ACHN (cell line): ENCODE results near the gene LAMB3.
A peak's percentile ranks its signal among the peaks of the same experiment; 100 is the strongest.

ENCODE experiments used
- DNase-seq: peaks from one replicate; pipeline ENCODE4 v3.0.0-alpha.2; 2015
- in situ Hi-C: cut with HindIII; loops from 2 replicates; pipeline ENCODE4 v1.10.0; 2017; ENCODE audit warnings: low sequenced_read_pairs, low pct_ligation_motif_present, low pct_unique_long_range_greater_than_20kb

LAMB3 gene

GRCh38 chr1:209589440-209589839 is 62.8 kb downstream of the LAMB3 start:
- no peak for DNase-seq
- in situ Hi-C loops: loop anchor here (25.0 kb wide), 1 partner anchor 98 kb away; the partner anchor contains the start of gene G0S2

- in situ Hi-C loops: loop anchor here (25.0 kb wide), 1 partner anchor 100 kb away; the partner anchor contains the start of gene G0S2
- DNase-seq: no peak
Measured at GRCh38 chr1:209587789-209588188, 64.4 kb downstream of the LAMB3 start.

- in situ Hi-C loops: loop anchor here (25.0 kb wide), 1 partner anchor 101 kb away; the partner anchor contains the start of gene G0S2
Measured at GRCh38 chr1:209586221-209586740, 65.9 kb downstream of the LAMB3 start.

GRCh38 chr1:209585672-209586071 is 66.6 kb downstream of the LAMB3 start:
- no peak for DNase-seq
- in situ Hi-C loops: loop anchor here (25.0 kb wide), 1 partner anchor 102 kb away; the partner anchor contains the start of gene G0S2

More at GRCh38 chr1:209586221-209586740, 65.9 kb downstream of the LAMB3 start:
- no peak for DNase-seq

GRCh38 chr1:209585197-209585596 is 67.0 kb downstream of the LAMB3 start:
- in situ Hi-C loops: loop anchor here (25.0 kb wide), 1 partner anchor 102 kb away; the partner anchor contains the start of gene G0S2
- DNase-seq: no peak

GRCh38 chr1:209584231-209584672 is 68.0 kb downstream of the LAMB3 start:
- no peak for DNase-seq

GRCh38 chr1:209583408-209583807 is 68.8 kb downstream of the LAMB3 start, which contains the start of gene CAMK1G:
CAMK1G (plus strand) TSS chr1:209583714; CDS start chr1:209594984, 11,270 bp downstream.
- in situ Hi-C loops: loop anchor here (25.0 kb wide), 1 partner anchor 104 kb away; the partner anchor contains the start of gene G0S2
- peak; percentile 8 for DNase-seq

More at GRCh38 chr1:209584231-209584672, 68.0 kb downstream of the LAMB3 start:
- in situ Hi-C loops: loop anchor here (25.0 kb wide), 1 partner anchor 103 kb away; the partner anchor contains the start of gene G0S2

- no peak for DNase-seq
Measured at GRCh38 chr1:209580577-209580976, 71.6 kb downstream of the LAMB3 start.

GRCh38 chr1:209577346-209577745 is 74.9 kb downstream of the LAMB3 start:
- no peak for DNase-seq
- in situ Hi-C loops: loop anchor here (25.0 kb wide), 1 partner anchor 110 kb away; the partner anchor contains the start of gene G0S2

More at GRCh38 chr1:209580577-209580976, 71.6 kb downstream of the LAMB3 start:
- in situ Hi-C loops: loop anchor here (25.0 kb wide), 1 partner anchor 107 kb away; the partner anchor contains the start of gene G0S2

GRCh38 chr1:209576392-209577197 is 75.6 kb downstream of the LAMB3 start:
- in situ Hi-C loops: loop anchor here (25.0 kb wide), 1 partner anchor 111 kb away; the partner anchor contains the start of gene G0S2
- peak; percentile 77 for DNase-seq

- in situ Hi-C loops: no loop called here
- no peak for DNase-seq
Measured at GRCh38 chr1:209570743-209571142, 81.5 kb downstream of the LAMB3 start.

GRCh38 chr1:209569455-209570207 is 82.6 kb downstream of the LAMB3 start:
- in situ Hi-C loops: no loop called here
- peak; percentile 78 for DNase-seq

- in situ Hi-C loops: no loop called here
- no peak for DNase-seq
Measured at GRCh38 chr1:209567698-209568175, 84.5 kb downstream of the LAMB3 start.

GRCh38 chr1:209565759-209566678 is 86.2 kb downstream of the LAMB3 start:
- in situ Hi-C loops: no loop called here
- peak; percentile 86 for DNase-seq
